Tibial artery (tissue), 4 donors: ENCODE data around the gene GALNT17.

Source experiments
- DNase-seq, 2 donors: peaks; one replicate each; pipeline ENCODE4 v3.0.0-alpha.2; 2019
- H3K27ac ChIP-seq, 2 donors: fragments of 200-600 bp; sonication (generic) in 1 of 2; 1 replicate in 1 of 2; 2 replicates in 1 of 2; pipeline ENCODE4 v1.5.1; 2018 to 2019; ENCODE audit warnings: mild to moderate bottlenecking in 1 of 2
- H3K27me3 ChIP-seq, 2 donors: fragments of 200-600 bp; sonication (generic) in 1 of 2; one replicate each; pipeline versions ENCODE4 v1.5.1 to v1.6.0; 2016 to 2019
- H3K36me3 ChIP-seq, 3 donors: fragments of 200-600 bp; sonication (generic) in 2 of 3; one replicate each; pipeline ENCODE4 v1.5.1; 2016 to 2019; ENCODE audit warnings: mild to moderate bottlenecking in 2 of 3
- H3K4me1 ChIP-seq, 4 donors: fragments of 200-600 bp; sonication (generic) in 2 of 4; 1 replicate in 3 of 4; 2 replicates in 1 of 4; pipeline ENCODE4 v1.5.1; 2016 to 2019
- H3K4me3 ChIP-seq, 2 donors: fragments of 200-600 bp; sonication (generic) in 1 of 2; 1 replicate in 1 of 2; 2 replicates in 1 of 2; pipeline ENCODE4 v1.5.1; 2018 to 2019; ENCODE audit warnings: mild to moderate bottlenecking in 2 of 2
- H3K9me3 ChIP-seq, 3 donors: fragments of 200-600 bp; sonication (generic) in 1 of 3; one replicate each; pipeline ENCODE4 v1.5.1; 2016 to 2019
- intact Hi-C: fragments of 100-400 bp; cut with DNase I; formaldehyde crosslinking; loops from one replicate; pipeline ENCODE4 v1.15.0; 2023; ENCODE audit warnings: low total_unique reads
- TF ChIP-seq, protein P1 (sequence below), 2 experiments: fragments of 200-600 bp in 1 of 2; fragments of 450-650 bp in 1 of 2; IDR thresholded peaks; one replicate each; pipeline ENCODE4 v1.5.1; 2017 to 2019; ENCODE audit warnings: antibody characterized with exemption in 2 of 2, mild to moderate bottlenecking in 1 of 2, moderate library complexity in 1 of 2

The GALNT17 gene

DNA sequence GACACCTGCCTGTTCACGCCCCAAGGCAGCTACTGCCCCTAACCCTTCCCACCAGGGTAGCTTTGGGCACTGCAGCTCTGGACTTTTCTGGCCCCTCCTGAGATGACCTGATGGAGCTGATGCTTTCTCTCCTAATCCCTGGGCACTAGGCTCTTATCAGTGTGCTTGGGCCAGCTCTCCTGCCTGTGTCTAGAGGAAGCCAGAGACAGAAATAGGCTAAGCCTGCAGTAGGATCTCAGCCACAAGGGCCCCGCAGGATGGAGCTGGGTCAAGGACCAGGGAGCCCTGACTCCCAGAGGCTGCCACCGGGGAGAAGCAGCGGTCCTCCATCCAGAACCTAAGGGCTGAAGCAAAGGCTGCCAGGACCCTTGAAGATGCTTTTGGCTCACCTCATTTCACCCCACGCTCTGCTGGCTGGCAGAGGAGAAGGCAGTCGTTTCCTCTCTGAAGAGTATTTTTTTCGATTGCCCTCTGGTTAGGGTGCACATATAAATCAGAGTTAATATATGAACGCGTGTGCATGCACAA lies 580.8 kb downstream of the GALNT17 start:
- no peak overlapping the region for H3K27ac ChIP-seq
- H3K36me3 ChIP-seq = peaks cover 0 to 15% (median 11%) of the 10 kb centered on the region in 3 donors
- H3K27me3 ChIP-seq = no peaks in the 10 kb centered on the region
- no peak overlapping the region for H3K4me3 ChIP-seq
- TF ChIP-seq, protein P1, sequence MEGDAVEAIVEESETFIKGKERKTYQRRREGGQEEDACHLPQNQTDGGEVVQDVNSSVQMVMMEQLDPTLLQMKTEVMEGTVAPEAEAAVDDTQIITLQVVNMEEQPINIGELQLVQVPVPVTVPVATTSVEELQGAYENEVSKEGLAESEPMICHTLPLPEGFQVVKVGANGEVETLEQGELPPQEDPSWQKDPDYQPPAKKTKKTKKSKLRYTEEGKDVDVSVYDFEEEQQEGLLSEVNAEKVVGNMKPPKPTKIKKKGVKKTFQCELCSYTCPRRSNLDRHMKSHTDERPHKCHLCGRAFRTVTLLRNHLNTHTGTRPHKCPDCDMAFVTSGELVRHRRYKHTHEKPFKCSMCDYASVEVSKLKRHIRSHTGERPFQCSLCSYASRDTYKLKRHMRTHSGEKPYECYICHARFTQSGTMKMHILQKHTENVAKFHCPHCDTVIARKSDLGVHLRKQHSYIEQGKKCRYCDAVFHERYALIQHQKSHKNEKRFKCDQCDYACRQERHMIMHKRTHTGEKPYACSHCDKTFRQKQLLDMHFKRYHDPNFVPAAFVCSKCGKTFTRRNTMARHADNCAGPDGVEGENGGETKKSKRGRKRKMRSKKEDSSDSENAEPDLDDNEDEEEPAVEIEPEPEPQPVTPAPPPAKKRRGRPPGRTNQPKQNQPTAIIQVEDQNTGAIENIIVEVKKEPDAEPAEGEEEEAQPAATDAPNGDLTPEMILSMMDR (IDR thresholded peaks at IDR 0.05) = no peak
- no peak for DNase-seq
- H3K9me3 ChIP-seq = no peaks in the 10 kb centered on the region
- intact Hi-C loops = no loop called here
- no peaks in the 10 kb centered on the region for H3K4me1 ChIP-seq

DNA sequence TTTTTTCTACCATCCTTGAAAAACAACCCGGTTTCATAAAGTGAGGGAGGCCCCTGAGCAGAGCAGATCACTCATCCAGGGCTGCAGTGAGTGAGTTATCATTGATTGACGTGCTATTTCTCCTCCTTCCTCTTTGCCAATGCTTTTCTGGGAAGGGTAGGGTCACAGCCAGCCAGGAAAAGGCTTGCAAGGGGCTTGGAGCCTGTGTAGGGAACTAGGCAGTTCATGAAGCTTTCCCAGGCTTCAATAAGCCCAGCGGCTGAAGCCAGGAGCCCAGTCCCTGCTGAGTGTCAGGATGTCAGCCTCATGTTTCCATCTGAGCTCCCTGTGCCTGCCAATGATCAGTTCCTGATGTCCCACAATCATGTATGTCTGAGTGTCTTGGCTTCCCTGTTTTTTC lies 584.7 kb downstream of the GALNT17 start:
- no peak overlapping the region for H3K4me3 ChIP-seq
- intact Hi-C loops = no loop called here
- no peak for DNase-seq
- no peaks in the 10 kb centered on the region for H3K9me3 ChIP-seq
- no peak overlapping the region for H3K27ac ChIP-seq
- H3K4me1 ChIP-seq = no peaks in the 10 kb centered on the region
- TF ChIP-seq, protein P1 (IDR thresholded peaks at IDR 0.05) = no peak
- peaks cover 0 to 11% (median 8%) of the 10 kb centered on the region in 3 donors for H3K36me3 ChIP-seq
- H3K27me3 ChIP-seq = no peaks in the 10 kb centered on the region

DNA sequence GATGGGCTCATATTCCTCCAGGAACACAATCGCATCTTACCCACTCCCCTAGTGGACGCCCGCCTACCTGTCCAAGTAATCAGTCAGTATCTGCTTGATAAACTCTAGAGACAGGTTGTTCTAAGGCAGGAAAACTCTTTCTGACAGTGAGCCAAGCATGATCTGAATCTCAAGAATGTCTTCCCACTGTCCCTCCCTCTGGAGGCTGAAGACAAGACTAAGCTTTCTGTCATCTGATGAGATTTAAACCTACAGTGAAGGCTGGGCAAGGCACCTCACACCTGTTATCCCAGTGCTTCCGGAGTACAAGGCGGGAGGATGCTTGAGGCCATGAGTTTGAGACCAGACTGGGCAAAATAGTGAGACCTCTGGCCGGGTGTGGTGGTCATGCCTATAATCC lies 586.6 kb downstream of the GALNT17 start:
- Histone ChIP-seq H3K27me3 (no peaks in the 10 kb centered on the region), H3K4me1 (no peaks in the 10 kb centered on the region), H3K36me3 (no peaks in the 10 kb centered on the region), H3K27ac (no peak overlapping the region), H3K9me3 (no peaks in the 10 kb centered on the region), H3K4me3 (no peak overlapping the region)
- intact Hi-C loops = no loop called here
- DNase-seq = no peak
- TF ChIP-seq, protein P1 (IDR thresholded peaks at IDR 0.05) = no peak

DNA sequence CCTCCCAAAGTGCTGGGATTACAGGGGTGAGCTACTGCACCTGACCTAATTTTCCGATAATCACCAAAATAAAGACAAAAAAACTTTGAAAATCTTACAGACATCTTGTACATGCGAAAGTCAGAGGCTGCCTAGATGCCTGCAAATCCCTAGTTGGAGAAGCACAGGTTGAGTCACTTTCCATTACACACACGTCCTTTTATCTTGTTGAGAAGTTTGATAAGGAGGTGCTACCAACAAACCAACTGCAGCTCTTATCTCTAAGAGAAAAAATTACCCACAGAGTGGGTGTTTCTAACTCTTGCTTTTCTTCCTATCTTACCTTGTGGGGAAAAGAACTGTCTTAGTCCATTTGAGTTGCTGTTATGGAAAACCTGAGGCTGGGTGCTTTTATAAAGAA lies 589.8 kb downstream of the GALNT17 start:
- Histone ChIP-seq H3K27ac (no peak overlapping the region), H3K27me3 (no peaks in the 10 kb centered on the region), H3K4me3 (no peak overlapping the region), H3K36me3 (no peaks in the 10 kb centered on the region), H3K9me3 (no peaks in the 10 kb centered on the region), H3K4me1 (no peaks in the 10 kb centered on the region)
- intact Hi-C loops = no loop called here
- TF ChIP-seq, protein P1 (IDR thresholded peaks at IDR 0.05) = no peak
- DNase-seq = no peak

DNA sequence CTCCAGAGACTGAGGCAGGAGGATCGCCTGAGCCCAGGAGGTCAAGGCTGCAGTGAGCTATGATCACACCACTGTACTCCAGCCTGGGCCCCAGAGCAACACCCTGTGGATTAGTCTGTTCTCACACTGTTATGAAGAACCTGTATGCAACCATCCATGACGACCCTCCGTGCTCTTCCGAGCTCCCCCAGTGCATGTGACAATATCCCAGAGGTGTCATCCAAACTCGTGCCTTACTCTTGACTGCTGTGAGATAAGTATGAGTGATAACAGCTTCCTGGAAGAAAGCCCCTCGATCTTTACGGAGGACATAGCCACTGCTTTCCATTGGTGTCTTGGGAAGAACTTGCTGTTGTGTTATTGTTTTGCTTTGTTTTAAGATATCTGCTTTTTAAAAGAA lies 591.9 kb downstream of the GALNT17 start:
- no peaks in the 10 kb centered on the region for H3K36me3 ChIP-seq
- intact Hi-C loops = no loop called here
- no peaks in the 10 kb centered on the region for H3K4me1 ChIP-seq
- H3K9me3 ChIP-seq = no peaks in the 10 kb centered on the region
- no peak overlapping the region for H3K27ac ChIP-seq
- no peaks in the 10 kb centered on the region for H3K27me3 ChIP-seq
- H3K4me3 ChIP-seq = no peak overlapping the region
- DNase-seq = no peak
- TF ChIP-seq, protein P1 (IDR thresholded peaks at IDR 0.05) = no peak

DNA sequence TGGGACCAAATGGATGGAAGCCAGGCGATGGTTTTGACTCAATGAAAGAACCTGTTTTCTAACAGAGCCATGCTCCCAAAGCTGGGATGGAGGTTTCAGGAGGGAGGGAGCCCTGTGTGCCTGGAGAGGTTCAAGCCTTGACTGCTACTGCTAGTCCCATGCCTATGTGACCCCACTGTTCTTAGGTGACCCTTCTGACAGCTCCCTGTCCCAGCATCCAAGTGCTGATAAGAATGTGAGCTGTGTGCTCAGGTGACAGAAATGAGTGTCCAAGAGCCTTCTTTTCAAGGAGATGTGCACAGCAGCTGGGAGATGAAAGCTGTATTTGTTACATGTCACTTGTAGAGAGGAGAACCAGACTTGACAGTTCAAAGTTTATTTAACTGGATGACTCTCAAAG lies 595.4 kb downstream of the GALNT17 start:
- intact Hi-C loops = no loop called here
- Histone ChIP-seq H3K27me3 (no peaks in the 10 kb centered on the region), H3K9me3 (no peaks in the 10 kb centered on the region), H3K4me3 (no peak overlapping the region), H3K36me3 (no peaks in the 10 kb centered on the region), H3K4me1 (no peaks in the 10 kb centered on the region), H3K27ac (no peak overlapping the region)
- DNase-seq = no peak
- TF ChIP-seq, protein P1 (IDR thresholded peaks at IDR 0.05) = no peak
